Gastrocnemius medialis (tissue), 4 donors: ENCODE measurements around the gene STRIT1. TPM values are rescaled to one million over a fixed set of nuclear protein-coding genes. Genes with fewer than 3 reads are reported as not detected.
"Not testable (repeated sequence)": the region's sequence is repeated elsewhere in the genome, so short reads cannot be mapped to it uniquely, and the experiment has no call there.

Experiments
- ATAC-seq, 2 donors: fragments of 150-250 bp; one replicate each; pipeline ENCODE4 v1.9.1; 2016
- DNase-seq, 2 donors: peaks; one replicate each; pipeline ENCODE4 v3.0.0-alpha.2; 2019
- H3K27ac ChIP-seq, 4 donors: fragments of 200-600 bp; sonication (generic); 1 replicate in 1 of 4; 2 replicates in 3 of 4; pipeline ENCODE4 v1.5.1; 2016 to 2018; ENCODE audit warnings: mild to moderate bottlenecking in 2 of 4, moderate library complexity in 1 of 4
- H3K27me3 ChIP-seq, 3 donors: fragments of 200-600 bp; sonication (generic) in 2 of 3; 1 replicate in 1 of 3; 2 replicates in 2 of 3; pipeline versions ENCODE4 v1.5.1 to v1.6.0; 2016 to 2019; ENCODE audit warnings: mild to moderate bottlenecking in 1 of 3, moderate library complexity in 1 of 3
- H3K36me3 ChIP-seq, 2 donors: fragments of 200-600 bp; sonication (generic) in 1 of 2; one replicate each; pipeline ENCODE4 v1.5.1; 2017 to 2018
- H3K4me1 ChIP-seq, 2 donors: fragments of 200-600 bp; sonication (generic) in 1 of 2; one replicate each; pipeline ENCODE4 v1.5.1; 2016 to 2017; ENCODE audit warnings: mild to moderate bottlenecking in 2 of 2
- H3K4me3 ChIP-seq, 4 donors: fragments of 200-600 bp; sonication (generic) in 3 of 4; 1 replicate in 1 of 4; 2 replicates in 3 of 4; pipeline ENCODE4 v1.5.1; 2016 to 2019; ENCODE audit warnings: mild to moderate bottlenecking in 2 of 4
- H3K9me3 ChIP-seq, 3 donors: fragments of 200-600 bp; sonication (generic) in 2 of 3; 1 replicate in 1 of 3; 2 replicates in 2 of 3; pipeline ENCODE4 v1.5.1; 2016 to 2019
- CTCF ChIP-seq, 5 experiments: fragments of 450-650 bp in 3 of 5; fragments of 200-600 bp in 2 of 5; sonication (generic) in 2 of 5; IDR thresholded peaks in 4 of 5; conservative IDR thresholded peaks in 1 of 5; 1 replicate in 4 of 5; 2 replicates in 1 of 5; pipeline ENCODE4 v1.5.1; 2016 to 2019; ENCODE audit warnings: antibody characterized with exemption in 5 of 5, mild to moderate bottlenecking in 3 of 5, moderate library complexity in 3 of 5
- POLR2A ChIP-seq, 2 donors: fragments of 450-650 bp; IDR thresholded peaks; one replicate each; pipeline ENCODE4 v1.6.1; 2017; ENCODE audit warnings: antibody characterized with exemption in 2 of 2, mild to moderate bottlenecking in 2 of 2, moderate library complexity in 2 of 2
- in situ Hi-C, 4 donors: fragments of 200-750 bp; cut with MboI; loops; one replicate each; pipeline versions ENCODE4 v1.15.0 to v1.8.0; 2017; ENCODE audit warnings: low sequenced_read_pairs in 4 of 4
- intact Hi-C: fragments of 100-400 bp; cut with DNase I; formaldehyde crosslinking; loops from one replicate; pipeline ENCODE4 v1.15.1; 2023; ENCODE audit warnings: low total_unique reads
- total RNA-seq, 4 donors: library from RNA; depleted of rRNA; stranded (reverse); fragments of >200 nt; gene quantifications; one replicate each; pipeline versions ENCODE4 v1.1.0 to v1.2.3, GENCODE V29; 2016

STRIT1 gene
- total RNA-seq, 4 donors from 2014 or later = 507 to 2,272 (median 1,180) TPM

- no peaks in the 10 kb centered on the region for H3K36me3 ChIP-seq
- no peak overlapping the region for H3K4me3 ChIP-seq
- H3K27me3 ChIP-seq = no peaks in the 10 kb centered on the region
- DNase-seq (no peak), ATAC-seq (peak; percentile 40 to 59)
- intact Hi-C loops (no loop called here), in situ Hi-C loops (no loop called here)
- TF ChIP-seq POLR2A (IDR thresholded peaks at IDR 0.05) (no peak), CTCF (IDR thresholded peaks at IDR 0.05 in 4 of 5, conservative IDR thresholded peaks at IDR 0.05 in 1 of 5) (no peak)
- H3K4me1 ChIP-seq = peaks cover 14 to 23% of the 10 kb centered on the region in 2 donors
- peak overlapping the region; percentile 55 to 91 (median 76) for H3K27ac ChIP-seq
- H3K9me3 ChIP-seq = no peaks in the 10 kb centered on the region
Measured at GRCh38 chr3:155282385-155283091, 10.9 kb downstream of the STRIT1 start.

- H3K27ac ChIP-seq = peak overlapping the region; percentile 55 to 91 (median 76)
- H3K36me3 ChIP-seq = no peaks in the 10 kb centered on the region
- ATAC-seq (peak in 1 of 2 donors; percentile 20), DNase-seq (no peak)
- no peaks in the 10 kb centered on the region for H3K27me3 ChIP-seq
- no peaks in the 10 kb centered on the region for H3K9me3 ChIP-seq
- in situ Hi-C loops = no loop called here
- TF ChIP-seq CTCF (IDR thresholded peaks at IDR 0.05 in 4 of 5, conservative IDR thresholded peaks at IDR 0.05 in 1 of 5) = no peak
- TF ChIP-seq POLR2A (IDR thresholded peaks at IDR 0.05) = no peak
- intact Hi-C loops = no loop called here
- H3K4me1 ChIP-seq = peaks cover 14 to 23% of the 10 kb centered on the region in 2 donors
- no peak overlapping the region for H3K4me3 ChIP-seq
Measured at GRCh38 chr3:155281912-155282311, 11.6 kb downstream of the STRIT1 start.

- H3K4me3 ChIP-seq, H3K9me3 ChIP-seq, H3K27me3 ChIP-seq, in situ Hi-C loops, H3K4me1 ChIP-seq, DNase-seq, H3K36me3 ChIP-seq, intact Hi-C loops, ATAC-seq, H3K27ac ChIP-seq: not testable (repeated sequence)
Measured at GRCh38 chr3:155276089-155276488, 17.4 kb downstream of the STRIT1 start.

GRCh38 chr3:155275159-155275754 is 18.2 kb downstream of the STRIT1 start:
- not testable (repeated sequence) for H3K4me1 ChIP-seq, H3K4me3 ChIP-seq

GRCh38 chr3:155274435-155274834 is 19.0 kb downstream of the STRIT1 start:
- H3K4me1 ChIP-seq, H3K9me3 ChIP-seq, DNase-seq, ATAC-seq, H3K27me3 ChIP-seq, H3K27ac ChIP-seq, H3K4me3 ChIP-seq, in situ Hi-C loops, H3K36me3 ChIP-seq, intact Hi-C loops: not testable (repeated sequence)

More at GRCh38 chr3:155275159-155275754, 18.2 kb downstream of the STRIT1 start:
- H3K36me3 ChIP-seq, H3K27ac ChIP-seq, DNase-seq, H3K27me3 ChIP-seq, H3K9me3 ChIP-seq, intact Hi-C loops, ATAC-seq, in situ Hi-C loops: not testable (repeated sequence)

- TF ChIP-seq POLR2A (IDR thresholded peaks at IDR 0.05) (no peak), CTCF (IDR thresholded peaks at IDR 0.05 in 4 of 5, conservative IDR thresholded peaks at IDR 0.05 in 1 of 5) (no peak)
- no peak overlapping the region for H3K4me3 ChIP-seq
- no peaks in the 10 kb centered on the region for H3K4me1 ChIP-seq
- intact Hi-C loops (no loop called here), in situ Hi-C loops (no loop called here)
- H3K36me3 ChIP-seq = no peaks in the 10 kb centered on the region
- no peaks in the 10 kb centered on the region for H3K9me3 ChIP-seq
- H3K27me3 ChIP-seq = no peaks in the 10 kb centered on the region
- ATAC-seq (no peak), DNase-seq (no peak)
- no peak overlapping the region for H3K27ac ChIP-seq
Measured at GRCh38 chr3:155271343-155271613, 22.2 kb downstream of the STRIT1 start.
